OCI-LY3 (cell line): ENCODE results near the gene TRIM2.

ENCODE experiments used
- EZH2phosphoT487 ChIP-seq: fragments of 200-600 bp; shearing (Covaris generic); IDR thresholded peaks from 2 replicates; pipeline ENCODE4 v1.6.1; 2018; ENCODE audit warnings: antibody characterized with exemption, mixed run types, low read depth
- TF ChIP-seq, protein P1 (sequence below): fragments of 200-600, 300-600 bp; sonication (generic); IDR thresholded peaks from 2 replicates; pipeline ENCODE4 v1.5.1; 2014; ENCODE audit warnings: antibody characterized with exemption, low read length, low read depth

DNA sequence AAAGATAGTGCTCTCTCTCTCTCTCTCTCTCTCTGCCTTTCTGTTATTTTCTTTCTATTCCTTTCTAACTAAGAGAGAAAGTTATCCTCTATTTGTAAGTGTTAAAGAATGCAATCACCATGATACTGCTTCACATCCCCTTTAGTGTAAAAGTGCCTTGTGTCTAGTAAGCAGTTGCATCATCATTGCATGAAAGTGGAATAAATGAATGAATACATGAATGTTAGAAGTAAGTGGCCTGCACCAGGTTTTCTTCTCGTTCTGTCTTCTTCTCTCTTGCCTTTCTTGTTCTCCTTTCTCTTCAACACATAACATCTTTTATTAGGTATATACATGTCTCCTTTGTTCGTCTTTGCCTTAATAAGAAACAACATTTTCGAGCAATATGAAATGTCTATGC, 35.2 kb downstream of the TRIM2 start:
- TF ChIP-seq, protein P1, sequence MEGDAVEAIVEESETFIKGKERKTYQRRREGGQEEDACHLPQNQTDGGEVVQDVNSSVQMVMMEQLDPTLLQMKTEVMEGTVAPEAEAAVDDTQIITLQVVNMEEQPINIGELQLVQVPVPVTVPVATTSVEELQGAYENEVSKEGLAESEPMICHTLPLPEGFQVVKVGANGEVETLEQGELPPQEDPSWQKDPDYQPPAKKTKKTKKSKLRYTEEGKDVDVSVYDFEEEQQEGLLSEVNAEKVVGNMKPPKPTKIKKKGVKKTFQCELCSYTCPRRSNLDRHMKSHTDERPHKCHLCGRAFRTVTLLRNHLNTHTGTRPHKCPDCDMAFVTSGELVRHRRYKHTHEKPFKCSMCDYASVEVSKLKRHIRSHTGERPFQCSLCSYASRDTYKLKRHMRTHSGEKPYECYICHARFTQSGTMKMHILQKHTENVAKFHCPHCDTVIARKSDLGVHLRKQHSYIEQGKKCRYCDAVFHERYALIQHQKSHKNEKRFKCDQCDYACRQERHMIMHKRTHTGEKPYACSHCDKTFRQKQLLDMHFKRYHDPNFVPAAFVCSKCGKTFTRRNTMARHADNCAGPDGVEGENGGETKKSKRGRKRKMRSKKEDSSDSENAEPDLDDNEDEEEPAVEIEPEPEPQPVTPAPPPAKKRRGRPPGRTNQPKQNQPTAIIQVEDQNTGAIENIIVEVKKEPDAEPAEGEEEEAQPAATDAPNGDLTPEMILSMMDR, result no peak
- TF ChIP-seq EZH2phosphoT487, result no peak
